ENCODE measurements around the gene MTARC1. TPM values are rescaled to one million over a fixed set of nuclear protein-coding genes. Genes with fewer than 3 reads are reported as not detected.

The MTARC1 gene
- total RNA-seq, 2 donors from 2014 or later: 53.1 to 75.4 TPM

- DNase-seq: no peak
- Histone ChIP-seq H3K4me3 (ENCODE audit: low read length) (no peak overlapping the region), H3K27ac (ENCODE audit: low read depth, low read length) (no peak overlapping the region), H3K27me3 (ENCODE audit: control insufficient read depth, insufficient read depth, low read length, poor library complexity, severe bottlenecking) (no peaks in the 10 kb centered on the region), H3K9me3 (ENCODE audit: control insufficient read depth, low read length) (no peaks in the 10 kb centered on the region), H3K4me1 (ENCODE audit: control insufficient read depth, insufficient read depth, low read length) (no peaks in the 10 kb centered on the region), H3K36me3 (ENCODE audit: control insufficient read depth, insufficient read depth, low read length) (peaks cover 13% of the 10 kb centered on the region), H3K9ac (ENCODE audit: extremely low read depth, low read length, poor library complexity, severe bottlenecking) (no peak overlapping the region)
- Mint-ChIP-seq H3K27ac (no peak overlapping the region), H3K4me1 (peaks cover 5% of the 10 kb centered on the region), H3K4me3 (no peak overlapping the region), H3K9me3 (no peaks in the 10 kb centered on the region), H3K36me3 (ENCODE audit: low read depth) (peaks cover 52% of the 10 kb centered on the region), H3K27me3 (ENCODE audit: insufficient read depth) (no peaks in the 10 kb centered on the region)
- TF ChIP-seq CTCF (conservative IDR thresholded peaks at IDR 0.05): no peak
- 50 to 81% methylated on average over 2 to 6 of the region's 6 CpGs for WGBS, 2 experiments (ENCODE audit: insufficient coverage in 1 of 2, insufficient read length in 1 of 2)
Observed at GRCh38 chr1:220807726-220808125, 21.0 kb downstream of the MTARC1 start.

- no peak overlapping the region for H3K27ac Mint-ChIP-seq
- no peaks in the 10 kb centered on the region for H3K9me3 ChIP-seq (ENCODE audit: control insufficient read depth, low read length)
- no peak for TF ChIP-seq CTCF (conservative IDR thresholded peaks at IDR 0.05)
- no peaks in the 10 kb centered on the region for H3K27me3 ChIP-seq (ENCODE audit: control insufficient read depth, insufficient read depth, low read length, poor library complexity, severe bottlenecking)
- no peak overlapping the region for H3K9ac ChIP-seq (ENCODE audit: extremely low read depth, low read length, poor library complexity, severe bottlenecking)
- no peaks in the 10 kb centered on the region for H3K9me3 Mint-ChIP-seq
- 81 to 83% methylated on average over 4 to 11 of the region's 11 CpGs for WGBS, 2 experiments (ENCODE audit: insufficient coverage in 1 of 2, insufficient read length in 1 of 2)
- H3K4me1 Mint-ChIP-seq: no peaks in the 10 kb centered on the region
- DNase-seq: peak; percentile 46
- H3K4me3 Mint-ChIP-seq: no peak overlapping the region
- H3K4me3 ChIP-seq (ENCODE audit: low read length): no peak overlapping the region
- no peaks in the 10 kb centered on the region for H3K27me3 Mint-ChIP-seq (ENCODE audit: insufficient read depth)
- peak overlapping the region; percentile 38 for H3K27ac ChIP-seq (ENCODE audit: low read depth, low read length)
- no peaks in the 10 kb centered on the region for H3K4me1 ChIP-seq (ENCODE audit: control insufficient read depth, insufficient read depth, low read length)
- H3K36me3 ChIP-seq (ENCODE audit: control insufficient read depth, insufficient read depth, low read length): peaks cover 18% of the 10 kb centered on the region
- H3K36me3 Mint-ChIP-seq (ENCODE audit: low read depth): peaks cover 53% of the 10 kb centered on the region
Observed at GRCh38 chr1:220808345-220809186, 21.9 kb downstream of the MTARC1 start.

- Mint-ChIP-seq H3K27ac (no peak overlapping the region), H3K9me3 (no peaks in the 10 kb centered on the region), H3K4me1 (no peaks in the 10 kb centered on the region), H3K27me3 (ENCODE audit: insufficient read depth) (no peaks in the 10 kb centered on the region), H3K4me3 (no peak overlapping the region), H3K36me3 (ENCODE audit: low read depth) (peaks cover 57% of the 10 kb centered on the region)
- 95 to 100% methylated on average over 1 to 5 of the region's 6 CpGs for WGBS, 2 experiments (ENCODE audit: insufficient coverage in 1 of 2, insufficient read length in 1 of 2)
- Histone ChIP-seq H3K27me3 (ENCODE audit: control insufficient read depth, insufficient read depth, low read length, poor library complexity, severe bottlenecking) (no peaks in the 10 kb centered on the region), H3K36me3 (ENCODE audit: control insufficient read depth, insufficient read depth, low read length) (peaks cover 19% of the 10 kb centered on the region), H3K9me3 (ENCODE audit: control insufficient read depth, low read length) (no peaks in the 10 kb centered on the region), H3K27ac (ENCODE audit: low read depth, low read length) (peak overlapping the region; percentile 38), H3K4me3 (ENCODE audit: low read length) (no peak overlapping the region), H3K9ac (ENCODE audit: extremely low read depth, low read length, poor library complexity, severe bottlenecking) (no peak overlapping the region), H3K4me1 (ENCODE audit: control insufficient read depth, insufficient read depth, low read length) (no peaks in the 10 kb centered on the region)
- DNase-seq: peak; percentile 13
- TF ChIP-seq CTCF (conservative IDR thresholded peaks at IDR 0.05): no peak
Observed at GRCh38 chr1:220809187-220809550, 22.5 kb downstream of the MTARC1 start.
